ENCODE results near the gene KRTAP10-12. TPM values are rescaled to one million over a fixed set of nuclear protein-coding genes. Genes with fewer than 3 reads are reported as not detected.

The KRTAP10-12 gene
- total RNA-seq, 1 experiment from 2014 or later, result not detected

DNA sequence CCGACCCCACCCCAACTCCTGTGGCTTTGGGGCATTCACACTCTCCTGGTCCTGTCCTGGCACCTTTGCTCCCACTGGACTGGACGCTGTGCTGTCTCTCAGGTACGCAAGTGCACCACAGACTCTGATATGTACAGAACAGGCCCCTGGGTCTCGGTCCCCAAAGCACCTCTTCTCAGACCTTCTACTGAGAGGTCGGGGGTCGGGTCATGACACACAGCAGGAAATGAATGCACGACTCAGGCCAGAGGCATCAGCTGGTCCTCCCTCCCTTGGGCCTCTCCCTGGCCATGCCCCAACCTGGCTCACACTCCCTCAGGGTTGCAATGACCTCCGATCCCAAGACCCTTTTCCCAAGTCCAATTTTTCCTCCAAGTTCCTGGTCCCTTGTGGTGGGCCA lies 1.8 kb upstream of the KRTAP10-12 start:
- no peak for TF ChIP-seq CTCF (IDR thresholded peaks at IDR 0.05; ENCODE audit: insufficient read depth in 1 of 2, low read depth in 1 of 2, low read length in 1 of 2, severe bottlenecking in 1 of 2, unreplicated experiment in 1 of 2)
- peaks cover 12% of the 10 kb centered on the region for H3K4me1 Mint-ChIP-seq (ENCODE audit: low read depth, unreplicated experiment)
- H3K27ac Mint-ChIP-seq (ENCODE audit: unreplicated experiment), result no peak overlapping the region
- no peaks in the 10 kb centered on the region for H3K36me3 ChIP-seq (ENCODE audit: control insufficient read depth, insufficient read depth, low read length)
- intact Hi-C loops (cut with micrococcal nuclease; ENCODE audit: unreplicated experiment), result no loop called here
- peaks cover 8% of the 10 kb centered on the region for H3K9me3 ChIP-seq
- peaks cover 9% of the 10 kb centered on the region; the same call in 1 of the 2 replicates for H3K4me1 ChIP-seq
- CTCF ChIA-PET, result no interaction called here
- H3K36me3 Mint-ChIP-seq (ENCODE audit: insufficient read depth, unreplicated experiment), result no peaks in the 10 kb centered on the region
- POLR2A ChIA-PET, result no interaction called here
- no peak overlapping the region for H3K4me3 ChIP-seq (ENCODE audit: low read depth, low read length)
- DNase-seq, result peak in 1 of 2 experiments; percentile 17
- peaks cover 24% of the 10 kb centered on the region for H3K9me3 Mint-ChIP-seq (ENCODE audit: unreplicated experiment)
- H3K4me3 Mint-ChIP-seq (ENCODE audit: unreplicated experiment), result no peak overlapping the region
- no peaks in the 10 kb centered on the region for H3K27me3 ChIP-seq (replicated peaks; ENCODE audit: control insufficient read depth, insufficient read depth, low read length)
- H3K27me3 Mint-ChIP-seq (ENCODE audit: insufficient read depth, unreplicated experiment), result peaks cover under 1% of the 10 kb centered on the region
- BruUV-seq (replicated peaks), result no TSS peak

DNA sequence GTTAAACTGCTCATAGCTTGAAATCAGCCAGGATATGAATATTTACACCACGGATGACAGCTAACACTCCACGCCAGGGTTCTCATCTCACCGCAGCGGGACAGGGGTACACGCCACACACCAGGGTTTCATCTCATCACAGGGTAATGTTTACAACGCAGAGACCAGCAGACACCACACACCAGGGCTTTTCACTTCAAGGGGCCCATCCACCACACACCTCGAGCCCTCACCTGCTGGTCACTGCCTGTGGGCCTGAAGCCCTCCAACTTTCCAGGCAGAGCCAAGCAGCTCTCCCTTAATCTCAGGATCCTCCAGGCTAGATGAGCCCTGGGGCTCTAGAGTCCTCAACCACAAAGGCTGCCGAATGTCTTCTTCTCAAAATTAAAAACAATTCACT lies 1.3 kb upstream of the KRTAP10-12 start:
- POLR2A ChIA-PET, result no interaction called here
- Mint-ChIP-seq H3K4me3 (ENCODE audit: unreplicated experiment) (no peak overlapping the region), H3K27me3 (ENCODE audit: insufficient read depth, unreplicated experiment) (no peaks in the 10 kb centered on the region), H3K36me3 (ENCODE audit: insufficient read depth, unreplicated experiment) (no peaks in the 10 kb centered on the region), H3K9me3 (ENCODE audit: unreplicated experiment) (peaks cover 24% of the 10 kb centered on the region), H3K4me1 (ENCODE audit: low read depth, unreplicated experiment) (peaks cover 12% of the 10 kb centered on the region), H3K27ac (ENCODE audit: unreplicated experiment) (no peak overlapping the region)
- peaks cover 8% of the 10 kb centered on the region for H3K9me3 ChIP-seq
- CTCF ChIA-PET, result no interaction called here
- no peaks in the 10 kb centered on the region for H3K36me3 ChIP-seq (ENCODE audit: control insufficient read depth, insufficient read depth, low read length)
- BruUV-seq (replicated peaks), result no TSS peak
- TF ChIP-seq CTCF (IDR thresholded peaks at IDR 0.05; ENCODE audit: insufficient read depth in 1 of 2, low read depth in 1 of 2, low read length in 1 of 2, severe bottlenecking in 1 of 2, unreplicated experiment in 1 of 2), result no peak
- intact Hi-C loops (cut with micrococcal nuclease; ENCODE audit: unreplicated experiment), result loop anchor here (2.0 kb wide), 1 partner anchor 23 kb away; no protein-coding TSS in a partner anchor
- no peaks in the 10 kb centered on the region for H3K27me3 ChIP-seq (replicated peaks; ENCODE audit: control insufficient read depth, insufficient read depth, low read length)
- peak in 1 of 2 experiments; percentile 10 for DNase-seq
- no peak overlapping the region for H3K4me3 ChIP-seq (ENCODE audit: low read depth, low read length)
- peaks cover 9% of the 10 kb centered on the region; the same call in 1 of the 2 replicates for H3K4me1 ChIP-seq

- H3K27me3 Mint-ChIP-seq (ENCODE audit: insufficient read depth, unreplicated experiment), result no peaks in the 10 kb centered on the region
- Histone ChIP-seq H3K27me3 (replicated peaks; ENCODE audit: control insufficient read depth, insufficient read depth, low read length) (no peaks in the 10 kb centered on the region), H3K4me1 (peaks cover 9% of the 10 kb centered on the region; the same call in 1 of the 2 replicates), H3K36me3 (ENCODE audit: control insufficient read depth, insufficient read depth, low read length) (no peaks in the 10 kb centered on the region), H3K9me3 (peaks cover 8% of the 10 kb centered on the region), H3K4me3 (ENCODE audit: low read depth, low read length) (no peak overlapping the region)
- intact Hi-C loops (cut with micrococcal nuclease; ENCODE audit: unreplicated experiment), result loop anchor here (2.0 kb wide), 1 partner anchor 24 kb away; no protein-coding TSS in a partner anchor
- H3K27ac Mint-ChIP-seq (ENCODE audit: unreplicated experiment), result no peak overlapping the region
- H3K4me3 Mint-ChIP-seq (ENCODE audit: unreplicated experiment), result no peak overlapping the region
- H3K4me1 Mint-ChIP-seq (ENCODE audit: low read depth, unreplicated experiment), result peaks cover 12% of the 10 kb centered on the region
- TF ChIP-seq CTCF (IDR thresholded peaks at IDR 0.05; ENCODE audit: insufficient read depth in 1 of 2, low read depth in 1 of 2, low read length in 1 of 2, severe bottlenecking in 1 of 2, unreplicated experiment in 1 of 2), result no peak
- ChIA-PET CTCF (no interaction called here), POLR2A (no interaction called here)
- peaks cover 24% of the 10 kb centered on the region for H3K9me3 Mint-ChIP-seq (ENCODE audit: unreplicated experiment)
- BruUV-seq (replicated peaks), result no TSS peak
- no peak for DNase-seq
- H3K36me3 Mint-ChIP-seq (ENCODE audit: insufficient read depth, unreplicated experiment), result no peaks in the 10 kb centered on the region
Measured at GRCh38 chr21:44696572-44696971, 400 bp upstream of the KRTAP10-12 start.

All from Caco-2 (cell line).